Keratinocyte (primary cell): ENCODE results near the gene XPC. TPM values are rescaled to one million over a fixed set of nuclear protein-coding genes. Genes with fewer than 3 reads are reported as not detected.
A peak's percentile ranks its signal among the peaks of the same experiment; 100 is the strongest.

Experiments used
- DNase-seq: peaks from one replicate; pipeline ENCODE4 v3.0.0-alpha.2; 2011; ENCODE audit warnings: low read depth, missing footprints, low spot score
- FAIRE-seq: peaks from 2 replicates; lab custom pipeline; 2011; peaks lifted over from hg19 to GRCh38; lab: Jason Lieb, UNC
- H2AFZ ChIP-seq: 2 replicates; pipeline ENCODE4 v1.6.0; 2012; ENCODE audit warnings: low read length, control low read depth, inconsistent platforms; ENCODE audit not compliant: control insufficient read depth
- H3K27ac ChIP-seq: 2 replicates; pipeline ENCODE4 v1.5.1; 2011; ENCODE audit warnings: low read length; ENCODE audit not compliant: control insufficient read depth, insufficient read depth
- H3K27me3 ChIP-seq: 3 replicates; pipeline ENCODE4 v1.6.0; 2011; ENCODE audit warnings: low read length; ENCODE audit not compliant: control insufficient read depth, insufficient read depth; ENCODE audit errors: extremely low read depth
- H3K36me3 ChIP-seq, 2 experiments: 2 replicates in 1 of 2; 3 replicates in 1 of 2; pipeline ENCODE4 v1.5.1; 2011; ENCODE audit warnings: low read length in 2 of 2, mild to moderate bottlenecking in 1 of 2; ENCODE audit not compliant: control insufficient read depth in 2 of 2, insufficient read depth in 2 of 2; ENCODE audit errors: extremely low read depth in 1 of 2
- H3K4me1 ChIP-seq: 3 replicates; pipeline ENCODE4 v1.5.1; 2011; ENCODE audit warnings: low read length; ENCODE audit not compliant: control insufficient read depth, insufficient read depth; ENCODE audit errors: extremely low read depth
- H3K4me2 ChIP-seq: 3 replicates; pipeline ENCODE4 v1.6.0; 2011; ENCODE audit warnings: low read depth, low read length; ENCODE audit not compliant: control insufficient read depth, insufficient read depth; ENCODE audit errors: extremely low read depth
- H3K4me3 ChIP-seq, 3 experiments: fragments of 200-600 bp in 1 of 3; sonication (generic) in 1 of 3; 2 replicates in 2 of 3; 3 replicates in 1 of 3; pipeline ENCODE4 v1.5.1; 2011 to 2016; ENCODE audit warnings: low read length in 3 of 3, mild to moderate bottlenecking in 3 of 3, control low read depth in 2 of 3, inconsistent platforms in 1 of 3, low read depth in 1 of 3, mixed read lengths in 1 of 3, mixed run types in 1 of 3, moderate library complexity in 1 of 3; ENCODE audit not compliant: control insufficient read depth in 2 of 3, insufficient read depth in 2 of 3; ENCODE audit errors: extremely low read depth in 1 of 3
- H3K79me2 ChIP-seq: 2 replicates; pipeline ENCODE4 v1.6.0; 2012; ENCODE audit warnings: low read length; ENCODE audit not compliant: control insufficient read depth, insufficient read depth
- H3K9ac ChIP-seq: 3 replicates; pipeline ENCODE4 v1.6.0; 2011; ENCODE audit warnings: low read length; ENCODE audit not compliant: control insufficient read depth, insufficient read depth; ENCODE audit errors: extremely low read depth
- H3K9me1 ChIP-seq: 3 replicates; pipeline ENCODE4 v1.6.0; 2011; ENCODE audit warnings: low read length; ENCODE audit not compliant: control insufficient read depth, insufficient read depth; ENCODE audit errors: extremely low read depth
- H3K9me3 ChIP-seq: 2 replicates; pipeline ENCODE4 v1.5.1; 2012; ENCODE audit warnings: low read depth, low read length; ENCODE audit not compliant: control insufficient read depth
- H4K20me1 ChIP-seq: 3 replicates; pipeline ENCODE4 v1.6.0; 2011; ENCODE audit warnings: low read length; ENCODE audit not compliant: control insufficient read depth, insufficient read depth; ENCODE audit errors: extremely low read depth
- CTCF ChIP-seq, 3 experiments: IDR thresholded peaks in 1 of 3; conservative IDR thresholded peaks in 1 of 3; optimal IDR thresholded peaks in 1 of 3; 2 replicates in 2 of 3; 3 replicates in 1 of 3; pipeline versions ENCODE3 to v1.5.1; 2011; ENCODE audit warnings: low read length in 3 of 3, mild to moderate bottlenecking in 3 of 3, moderate library complexity in 2 of 3, control low read depth in 1 of 3, inconsistent platforms in 1 of 3; ENCODE audit not compliant: insufficient read depth in 2 of 3; ENCODE audit errors: extremely low read depth in 1 of 3
- EZH2 ChIP-seq: IDR thresholded peaks from one replicate; pipeline ENCODE4 v1.6.1; 2012; ENCODE audit warnings: inconsistent platforms, mild to moderate bottlenecking, low read length, moderate library complexity
- dilution Hi-C: fragments of 300-500 bp; cut with MboI; formaldehyde crosslinking; loops from one replicate; pipeline ENCODE4 v1.7.0; 2020; ENCODE audit warnings: low sequenced_read_pairs; ENCODE audit not compliant: extremely low pct_ligation_motif_present
- polyA plus RNA-seq, 5 experiments: library from polyadenylated mRNA; depleted of rRNA in 3 of 5; stranded (reverse) in 3 of 5; stranded (forward) in 1 of 5; unstranded in 1 of 5; fragments of >200 nt; gene quantifications; 1 replicate in 1 of 5; 2 replicates in 3 of 5; 3 replicates in 1 of 5; pipeline versions ENCODE4 v1.2.1 to v1.2.3, GENCODE V29; 2011 to 2012; ENCODE audit warnings: missing spikeins in 2 of 5, low read depth in 1 of 5, low replicate concordance in 1 of 5

Gene XPC
- polyA plus RNA-seq, 1 donor (not counting 4 experiments of a cell fraction or from before 2014, with no cell fraction given) = 24.9 TPM

DNA sequence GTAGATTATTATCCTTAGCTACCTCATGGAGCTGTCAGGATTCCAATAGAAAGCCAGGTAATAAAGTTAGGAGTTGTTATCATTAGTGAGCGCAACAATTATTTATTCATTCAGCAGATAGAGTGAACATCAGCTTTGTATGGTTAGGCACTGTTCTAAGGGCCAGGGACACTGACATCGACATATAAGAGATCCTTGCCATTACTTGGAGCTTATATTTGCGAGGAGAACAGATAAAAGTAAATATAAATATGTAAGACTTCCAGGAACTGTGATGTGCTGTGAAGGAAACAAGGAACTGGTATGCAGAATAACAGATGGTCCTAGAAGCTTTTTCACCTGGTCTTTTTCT lies 689 bp upstream of the XPC start:
- peak overlapping the region; percentile 87 for H3K4me2 ChIP-seq
- no peak for FAIRE-seq
- peak overlapping the region; percentile 95 for H2AFZ ChIP-seq
- no peak for DNase-seq
- no peaks in the 10 kb centered on the region for H4K20me1 ChIP-seq
- H3K9ac ChIP-seq = peak overlapping the region; percentile 98
- no peaks in the 10 kb centered on the region for H3K9me3 ChIP-seq
- peaks cover 3% of the 10 kb centered on the region in 2 experiments for H3K36me3 ChIP-seq
- TF ChIP-seq EZH2 (no peak), CTCF (optimal IDR thresholded peaks at IDR 0.05 in 1 of 3, IDR thresholded peaks at IDR 0.05 in 1 of 3, conservative IDR thresholded peaks at IDR 0.05 in 1 of 3; ENCODE audit: extremely low read depth in 1 of 3, insufficient read depth in 2 of 3, low read length in 3 of 3) (no peak)
- peaks cover 66% of the 10 kb centered on the region for H3K4me1 ChIP-seq
- H3K9me1 ChIP-seq = peaks cover 4% of the 10 kb centered on the region
- peak overlapping the region; percentile 99 for H3K27ac ChIP-seq
- dilution Hi-C loops = no loop called here
- no peaks in the 10 kb centered on the region for H3K27me3 ChIP-seq
- H3K79me2 ChIP-seq = peaks cover 80% of the 10 kb centered on the region
- H3K4me3 ChIP-seq = peak overlapping the region; percentile 89 to 100 (median 97)

- Histone ChIP-seq H3K27me3 (no peaks in the 10 kb centered on the region), H4K20me1 (no peaks in the 10 kb centered on the region), H3K79me2 (peaks cover 78% of the 10 kb centered on the region), H3K9me3 (no peaks in the 10 kb centered on the region), H3K4me3 (peak overlapping the region; percentile 89 to 99 (median 94)), H3K4me1 (peaks cover 61% of the 10 kb centered on the region), H3K36me3 (peaks cover 0 to 4% of the 10 kb centered on the region in 2 experiments), H3K9me1 (peaks cover 4% of the 10 kb centered on the region), H3K27ac (peak overlapping the region; percentile 99), H2AFZ (peak overlapping the region; percentile 78), H3K9ac (peak overlapping the region; percentile 98), H3K4me2 (peak overlapping the region; percentile 100)
- dilution Hi-C loops = no loop called here
- DNase-seq (no peak), FAIRE-seq (peak; percentile 23)
- no peak for TF ChIP-seq CTCF (optimal IDR thresholded peaks at IDR 0.05 in 1 of 3, IDR thresholded peaks at IDR 0.05 in 1 of 3, conservative IDR thresholded peaks at IDR 0.05 in 1 of 3; ENCODE audit: extremely low read depth in 1 of 3, insufficient read depth in 2 of 3, low read length in 3 of 3)
These were observed 688 bp downstream of the XPC start for GRCh38 chr3:14177580-14178246.
